ENCODE data around the gene FFAR2. TPM values are rescaled to one million over a fixed set of nuclear protein-coding genes. Genes with fewer than 3 reads are reported as not detected.

FFAR2 gene
- polyA plus RNA-seq, 2 of the 4 experiments (the other 2 are of a cell fraction) = 0.30 TPM; not detected in 1

GRCh38 chr19:35500611-35501010, 52.6 kb downstream of the FFAR2 start:
- Histone ChIP-seq H3K4me2 (no peak overlapping the region), H3K27ac (no peak overlapping the region), H3K9me3 (no peaks in the 10 kb centered on the region), H3K4me1 (no peaks in the 10 kb centered on the region), H3K4me3 (no peak overlapping the region)
- no peak for ATAC-seq
- TF ChIP-seq PHF8 (IDR thresholded peaks at IDR 0.05; ENCODE audit: borderline replicate concordance, low read depth) = no peak
- no peak for FAIRE-seq
- 72% methylated on average over 10 of the region's 10 CpGs for WGBS (ENCODE audit: missing lambda C conversion rate)
- ChIA-PET POLR2A (no interaction called here), CTCF (interaction anchor here (0.5 to 3.7 kb wide), 7 partner anchors 8 to 358 kb away, joined by 3 to 41 read pairs (median 4); no protein-coding TSS in a partner anchor)
- no peak for DNase-seq (ENCODE audit: low read depth in 1 of 2, low spot score in 1 of 2)

Small RNAs within 50 kb of the gene (small RNA-seq; reads per million reads assigned to genes)
- gene RN7SL491P = 0 reads per million in 6 experiments

Other genes with a start within 250 kb of the FFAR2 start
- gene FAM187B, start 219.5 kb upstream of the FFAR2 start, polyA plus RNA-seq (2011; rRNA removed) = not detected in 2 replicates
- not detected in 3 replicates for gene FAM187B, start 219.5 kb upstream of the FFAR2 start, polyA plus RNA-seq (2017; fragmentation: RNase III; extraction: RNeasy Plus Mini Kit Qiagen cat#74134 plus additional on column Dnase treatment)
- gene LSR, start 199.3 kb upstream of the FFAR2 start, polyA plus RNA-seq (2011; rRNA removed) = 2.1 and 2.5 TPM in 2 replicates
- gene LSR, start 199.3 kb upstream of the FFAR2 start, polyA plus RNA-seq (2017; fragmentation: RNase III; extraction: RNeasy Plus Mini Kit Qiagen cat#74134 plus additional on column Dnase treatment) = 3.6 to 4.7 TPM (median 4.4 TPM) in 3 replicates
- 91.8 and 118 TPM in 2 replicates for gene USF2, start 179.3 kb upstream of the FFAR2 start, polyA plus RNA-seq (2011; rRNA removed)
- gene USF2, start 179.3 kb upstream of the FFAR2 start, polyA plus RNA-seq (2017; fragmentation: RNase III; extraction: RNeasy Plus Mini Kit Qiagen cat#74134 plus additional on column Dnase treatment) = 124 to 141 TPM (median 141 TPM) in 3 replicates
- gene HAMP, start 165.7 kb upstream of the FFAR2 start, polyA plus RNA-seq (2011; rRNA removed) = not detected in 2 replicates
- 0.03 TPM in 1 of 3 replicates, not detected in the others for gene HAMP, start 165.7 kb upstream of the FFAR2 start, polyA plus RNA-seq (2017; fragmentation: RNase III; extraction: RNeasy Plus Mini Kit Qiagen cat#74134 plus additional on column Dnase treatment)
- not detected in 2 replicates for gene MAG, start 156.1 kb upstream of the FFAR2 start, polyA plus RNA-seq (2011; rRNA removed)
- gene MAG, start 156.1 kb upstream of the FFAR2 start, polyA plus RNA-seq (2017; fragmentation: RNase III; extraction: RNeasy Plus Mini Kit Qiagen cat#74134 plus additional on column Dnase treatment) = not detected in 3 replicates
- gene CD22, start 119.1 kb upstream of the FFAR2 start, polyA plus RNA-seq (2011; rRNA removed) = 0.14 and 0.29 TPM in 2 replicates
- 0.05 TPM in 1 of 3 replicates, not detected in the others for gene CD22, start 119.1 kb upstream of the FFAR2 start, polyA plus RNA-seq (2017; fragmentation: RNase III; extraction: RNeasy Plus Mini Kit Qiagen cat#74134 plus additional on column Dnase treatment)
- not detected in 2 replicates for gene FFAR1, start 100.4 kb upstream of the FFAR2 start, polyA plus RNA-seq (2011; rRNA removed)
- not detected in 3 replicates for gene FFAR1, start 100.4 kb upstream of the FFAR2 start, polyA plus RNA-seq (2017; fragmentation: RNase III; extraction: RNeasy Plus Mini Kit Qiagen cat#74134 plus additional on column Dnase treatment)
- gene FFAR3, start 89.8 kb upstream of the FFAR2 start, polyA plus RNA-seq (2011; rRNA removed) = not detected in 2 replicates
- not detected in 3 replicates for gene FFAR3, start 89.8 kb upstream of the FFAR2 start, polyA plus RNA-seq (2017; fragmentation: RNase III; extraction: RNeasy Plus Mini Kit Qiagen cat#74134 plus additional on column Dnase treatment)
- not detected in 2 replicates for gene GPR42, start 77.2 kb upstream of the FFAR2 start, polyA plus RNA-seq (2011; rRNA removed)
- not detected in 3 replicates for gene GPR42, start 77.2 kb upstream of the FFAR2 start, polyA plus RNA-seq (2017; fragmentation: RNase III; extraction: RNeasy Plus Mini Kit Qiagen cat#74134 plus additional on column Dnase treatment)
- not detected in 2 replicates for gene KRTDAP, start 42.2 kb downstream of the FFAR2 start, polyA plus RNA-seq (2011; rRNA removed)
- gene KRTDAP, start 42.2 kb downstream of the FFAR2 start, polyA plus RNA-seq (2017; fragmentation: RNase III; extraction: RNeasy Plus Mini Kit Qiagen cat#74134 plus additional on column Dnase treatment) = not detected in 3 replicates
- gene DMKN, start 65.4 kb downstream of the FFAR2 start, polyA plus RNA-seq (2011; rRNA removed) = 18.0 and 21.5 TPM in 2 replicates
- 37.0 to 41.6 TPM (median 40.6 TPM) in 3 replicates for gene DMKN, start 65.4 kb downstream of the FFAR2 start, polyA plus RNA-seq (2017; fragmentation: RNase III; extraction: RNeasy Plus Mini Kit Qiagen cat#74134 plus additional on column Dnase treatment)
- 0.28 TPM in 2 replicates for gene SBSN, start 80.1 kb downstream of the FFAR2 start, polyA plus RNA-seq (2011; rRNA removed)
- 0.67 to 1.1 TPM (median 0.89 TPM) in 3 replicates for gene SBSN, start 80.1 kb downstream of the FFAR2 start, polyA plus RNA-seq (2017; fragmentation: RNase III; extraction: RNeasy Plus Mini Kit Qiagen cat#74134 plus additional on column Dnase treatment)
- gene GAPDHS, start 85.2 kb downstream of the FFAR2 start, polyA plus RNA-seq (2011; rRNA removed) = not detected in 2 replicates
- not detected in 3 replicates for gene GAPDHS, start 85.2 kb downstream of the FFAR2 start, polyA plus RNA-seq (2017; fragmentation: RNase III; extraction: RNeasy Plus Mini Kit Qiagen cat#74134 plus additional on column Dnase treatment)
- gene TMEM147, start 97.4 kb downstream of the FFAR2 start, polyA plus RNA-seq (2011; rRNA removed) = 335 and 446 TPM in 2 replicates
- 257 to 282 TPM (median 257 TPM) in 3 replicates for gene TMEM147, start 97.4 kb downstream of the FFAR2 start, polyA plus RNA-seq (2017; fragmentation: RNase III; extraction: RNeasy Plus Mini Kit Qiagen cat#74134 plus additional on column Dnase treatment)
- not detected in 2 replicates for gene ATP4A, start 115.4 kb downstream of the FFAR2 start, polyA plus RNA-seq (2011; rRNA removed)
- 0.05 TPM in 1 of 3 replicates, not detected in the others for gene ATP4A, start 115.4 kb downstream of the FFAR2 start, polyA plus RNA-seq (2017; fragmentation: RNase III; extraction: RNeasy Plus Mini Kit Qiagen cat#74134 plus additional on column Dnase treatment)
- gene PMIS2, start 137.9 kb downstream of the FFAR2 start, polyA plus RNA-seq (2011; rRNA removed) = not detected in 2 replicates
- gene PMIS2, start 137.9 kb downstream of the FFAR2 start, polyA plus RNA-seq (2017; fragmentation: RNase III; extraction: RNeasy Plus Mini Kit Qiagen cat#74134 plus additional on column Dnase treatment) = not detected in 3 replicates
- 7.2 and 7.3 TPM in 2 replicates for gene HAUS5, start 164.5 kb downstream of the FFAR2 start, polyA plus RNA-seq (2011; rRNA removed)
- 16.0 to 17.6 TPM (median 16.1 TPM) in 3 replicates for gene HAUS5, start 164.5 kb downstream of the FFAR2 start, polyA plus RNA-seq (2017; fragmentation: RNase III; extraction: RNeasy Plus Mini Kit Qiagen cat#74134 plus additional on column Dnase treatment)
- 62.1 and 80.4 TPM in 2 replicates for gene RBM42, start 180.8 kb downstream of the FFAR2 start, polyA plus RNA-seq (2011; rRNA removed)
- 124 to 131 TPM (median 128 TPM) in 3 replicates for gene RBM42, start 180.8 kb downstream of the FFAR2 start, polyA plus RNA-seq (2017; fragmentation: RNase III; extraction: RNeasy Plus Mini Kit Qiagen cat#74134 plus additional on column Dnase treatment)
- 0.15 and 0.36 TPM in 2 replicates for gene ETV2, start 193.5 kb downstream of the FFAR2 start, polyA plus RNA-seq (2011; rRNA removed)
- 1.1 to 1.3 TPM (median 1.1 TPM) in 3 replicates for gene ETV2, start 193.5 kb downstream of the FFAR2 start, polyA plus RNA-seq (2017; fragmentation: RNase III; extraction: RNeasy Plus Mini Kit Qiagen cat#74134 plus additional on column Dnase treatment)
- 749 and 1,115 TPM in 2 replicates for gene COX6B1, start 200.1 kb downstream of the FFAR2 start, polyA plus RNA-seq (2011; rRNA removed)
- gene COX6B1, start 200.1 kb downstream of the FFAR2 start, polyA plus RNA-seq (2017; fragmentation: RNase III; extraction: RNeasy Plus Mini Kit Qiagen cat#74134 plus additional on column Dnase treatment) = 1,179 to 1,276 TPM (median 1,260 TPM) in 3 replicates
- 0.78 and 1.4 TPM in 2 replicates for gene UPK1A, start 218.3 kb downstream of the FFAR2 start, polyA plus RNA-seq (2011; rRNA removed)
- 0.37 to 0.44 TPM (median 0.39 TPM) in 3 replicates for gene UPK1A, start 218.3 kb downstream of the FFAR2 start, polyA plus RNA-seq (2017; fragmentation: RNase III; extraction: RNeasy Plus Mini Kit Qiagen cat#74134 plus additional on column Dnase treatment)

Measured in A549 (cell line).